GM23248 (cell line): ENCODE data around the gene OR2V1.

Experiments
- EZH2 ChIP-seq: fragments of 200-600 bp; sonication (generic); IDR thresholded peaks from 2 replicates; pipeline ENCODE4 v1.6.1; 2018; ENCODE audit warnings: antibody characterized with exemption, mild to moderate bottlenecking; ENCODE audit not compliant: insufficient read depth, poor library complexity, severe bottlenecking
- EZH2phosphoT487 ChIP-seq: fragments of 200-600 bp; sonication (generic); IDR thresholded peaks from 2 replicates; pipeline ENCODE4 v1.6.1; 2018; ENCODE audit warnings: antibody characterized with exemption, moderate library complexity, mild to moderate bottlenecking, low read depth; ENCODE audit not compliant: insufficient read depth

DNA sequence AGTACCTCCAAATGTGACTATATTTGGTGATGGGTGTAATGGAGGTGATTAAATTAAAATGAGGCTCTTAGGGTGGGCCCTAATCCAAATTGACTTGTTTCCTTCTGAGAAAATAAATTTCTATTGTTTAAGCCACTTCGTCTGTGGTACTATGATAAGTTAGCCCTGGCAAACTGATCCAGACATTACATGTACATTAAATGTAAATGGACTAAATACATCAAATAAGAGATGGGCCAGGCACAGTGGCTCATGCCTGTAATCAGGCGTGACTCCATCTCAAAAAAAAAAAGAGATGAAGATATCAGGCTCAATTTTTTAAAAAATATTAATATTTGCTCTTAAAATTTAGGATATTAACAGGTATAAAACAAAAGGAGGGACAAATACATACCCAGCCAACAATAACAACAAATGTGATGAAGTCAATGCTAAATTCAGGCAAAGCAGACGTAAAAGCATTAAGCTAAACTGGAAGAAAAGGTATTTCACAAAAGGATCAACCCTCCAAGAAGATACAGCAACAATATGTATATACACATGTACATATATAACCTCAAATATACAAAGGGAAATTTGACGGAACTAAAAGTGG lies 5.5 kb upstream of the OR2V1 start:
- TF ChIP-seq EZH2 (no peak), EZH2phosphoT487 (no peak)
